Measurements from ENCODE around the gene TAGLN. TPM values are rescaled to one million over a fixed set of nuclear protein-coding genes. Genes with fewer than 3 reads are reported as not detected.
A peak's percentile ranks its signal among the peaks of the same experiment; 100 is the strongest.

TAGLN gene
- total RNA-seq, 1 donor from 2014 or later = 17.9 TPM

DNA sequence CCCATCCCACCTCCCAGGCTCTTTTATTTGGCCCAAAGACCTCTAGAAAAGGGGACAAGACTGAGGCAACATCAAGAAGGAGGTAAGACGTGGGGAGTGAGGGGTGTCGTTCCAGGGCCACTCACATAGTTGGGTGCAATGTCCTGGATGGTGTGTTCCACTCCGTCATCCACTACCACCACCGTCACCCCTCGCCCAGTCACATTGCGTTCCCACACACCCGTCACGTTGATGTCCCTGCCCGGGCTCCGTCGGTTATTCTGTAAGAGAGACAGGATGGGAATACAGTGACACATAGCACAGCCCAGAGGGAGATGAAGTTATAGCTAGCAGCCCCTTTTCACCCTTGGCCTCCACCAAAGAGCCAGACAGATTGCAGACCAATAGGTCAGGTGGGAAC, 28.9 kb downstream of the TAGLN start:
- Mint-ChIP-seq H3K27ac (peak overlapping the region; percentile 30), H3K36me3 (ENCODE audit: low read depth) (peaks cover 79% of the 10 kb centered on the region), H3K4me1 (peaks cover 41% of the 10 kb centered on the region), H3K4me3 (no peak overlapping the region), H3K27me3 (no peaks in the 10 kb centered on the region), H3K9me3 (no peaks in the 10 kb centered on the region)
- ATAC-seq (ENCODE audit: low read depth) (no peak), DNase-seq (no peak)
- ChIA-PET CTCF (interaction anchor here (0.7 to 8.1 kb wide), 5 partner anchors 25 to 348 kb away, joined by 3 to 119 read pairs (median 13); partner anchors contain the start of genes PAFAH1B2 and SIDT2), POLR2A (interaction anchor here (1.4 to 5.9 kb wide), 4 partner anchors 38 to 132 kb away, joined by 3 to 89 read pairs (median 30); partner anchors contain the start of genes PAFAH1B2 and SIDT2)
- intact Hi-C loops (cut with micrococcal nuclease) = no loop called here
- TF ChIP-seq, protein P1, sequence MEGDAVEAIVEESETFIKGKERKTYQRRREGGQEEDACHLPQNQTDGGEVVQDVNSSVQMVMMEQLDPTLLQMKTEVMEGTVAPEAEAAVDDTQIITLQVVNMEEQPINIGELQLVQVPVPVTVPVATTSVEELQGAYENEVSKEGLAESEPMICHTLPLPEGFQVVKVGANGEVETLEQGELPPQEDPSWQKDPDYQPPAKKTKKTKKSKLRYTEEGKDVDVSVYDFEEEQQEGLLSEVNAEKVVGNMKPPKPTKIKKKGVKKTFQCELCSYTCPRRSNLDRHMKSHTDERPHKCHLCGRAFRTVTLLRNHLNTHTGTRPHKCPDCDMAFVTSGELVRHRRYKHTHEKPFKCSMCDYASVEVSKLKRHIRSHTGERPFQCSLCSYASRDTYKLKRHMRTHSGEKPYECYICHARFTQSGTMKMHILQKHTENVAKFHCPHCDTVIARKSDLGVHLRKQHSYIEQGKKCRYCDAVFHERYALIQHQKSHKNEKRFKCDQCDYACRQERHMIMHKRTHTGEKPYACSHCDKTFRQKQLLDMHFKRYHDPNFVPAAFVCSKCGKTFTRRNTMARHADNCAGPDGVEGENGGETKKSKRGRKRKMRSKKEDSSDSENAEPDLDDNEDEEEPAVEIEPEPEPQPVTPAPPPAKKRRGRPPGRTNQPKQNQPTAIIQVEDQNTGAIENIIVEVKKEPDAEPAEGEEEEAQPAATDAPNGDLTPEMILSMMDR (IDR thresholded peaks at IDR 0.05) = no peak

DNA sequence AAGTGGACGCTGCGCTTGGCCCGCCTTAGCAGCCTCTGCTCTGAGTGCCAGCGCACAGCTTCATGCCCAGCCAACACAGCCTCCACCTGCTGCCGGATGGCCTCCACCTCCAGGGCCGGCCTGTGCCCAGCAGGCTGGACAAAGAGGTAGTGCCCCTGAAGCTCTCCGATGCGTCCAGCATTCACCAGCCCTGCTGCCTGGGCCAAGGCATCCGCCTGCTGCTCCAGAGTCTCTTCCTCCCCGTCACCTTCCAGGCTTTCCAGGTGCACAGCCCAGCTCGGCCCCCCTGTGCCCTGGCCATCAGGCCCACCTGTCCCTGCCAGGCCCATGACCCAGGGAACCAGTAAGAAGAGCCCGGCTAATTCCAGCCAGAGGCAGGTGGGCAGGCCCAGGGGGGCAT, 30.2 kb downstream of the TAGLN start:
- H3K27me3 Mint-ChIP-seq = no peaks in the 10 kb centered on the region
- H3K36me3 Mint-ChIP-seq (ENCODE audit: low read depth) = peaks cover 66% of the 10 kb centered on the region
- ChIA-PET POLR2A (interaction anchor here (1.4 to 5.9 kb wide), 5 partner anchors 44 to 300 kb away, joined by 4 to 89 read pairs (median 20); partner anchors contain the start of genes CEP164, PAFAH1B2 and SIDT2), CTCF (interaction anchor here (8.1 kb wide), 1 partner anchor 49 kb away, joined by 119 read pairs; the partner anchor contains the start of gene SIDT2)
- TF ChIP-seq, protein P1 (IDR thresholded peaks at IDR 0.05) = no peak
- H3K4me1 Mint-ChIP-seq = peaks cover 53% of the 10 kb centered on the region
- H3K9me3 Mint-ChIP-seq = no peaks in the 10 kb centered on the region
- DNase-seq (no peak), ATAC-seq (ENCODE audit: low read depth) (no peak)
- H3K4me3 Mint-ChIP-seq = peak overlapping the region; percentile 100
- intact Hi-C loops (cut with micrococcal nuclease) = no loop called here
- H3K27ac Mint-ChIP-seq = peak overlapping the region; percentile 95

DNA sequence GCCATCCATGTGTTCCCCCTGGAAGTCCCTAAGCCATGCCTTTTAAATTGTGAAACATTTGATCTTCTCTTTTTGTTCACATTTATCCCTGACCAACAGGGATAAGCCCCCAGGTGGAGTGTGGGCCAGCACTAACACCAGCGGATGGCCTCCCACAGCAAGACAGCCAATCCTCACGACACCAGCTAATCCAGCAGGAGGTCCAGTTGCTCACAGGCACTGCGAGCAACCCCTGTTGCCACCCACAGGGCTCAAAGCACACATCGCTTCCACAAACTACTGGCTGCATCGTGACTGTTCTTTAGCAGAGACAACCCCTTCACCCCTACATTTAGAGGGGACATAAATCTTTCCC, 30.7 kb downstream of the TAGLN start:
- peaks cover 61% of the 10 kb centered on the region for H3K36me3 Mint-ChIP-seq (ENCODE audit: low read depth)
- DNase-seq (no peak), ATAC-seq (ENCODE audit: low read depth) (no peak)
- peak overlapping the region; percentile 95 for H3K27ac Mint-ChIP-seq
- H3K9me3 Mint-ChIP-seq = no peaks in the 10 kb centered on the region
- POLR2A ChIA-PET = interaction anchor here (0.9 to 5.9 kb wide), 14 partner anchors 37 to 1379 kb away, joined by 3 to 89 read pairs (median 7); partner anchors contain the start of genes CEP164, IL10RA, PAFAH1B2 and SIDT2
- peaks cover 53% of the 10 kb centered on the region for H3K4me1 Mint-ChIP-seq
- intact Hi-C loops (cut with micrococcal nuclease) = loop anchor here (1.0 to 10.0 kb wide), 6 partner anchors 52 to 1205 kb away; partner anchors contain the start of genes KMT2A, SIDT2 and SIK3
- CTCF ChIA-PET = interaction anchor here (1.1 to 8.1 kb wide), 4 partner anchors 8 to 97 kb away, joined by 3 to 119 read pairs (median 4); partner anchors contain the start of genes CEP164 and SIDT2
- TF ChIP-seq, protein P1 (IDR thresholded peaks at IDR 0.05) = no peak
- no peaks in the 10 kb centered on the region for H3K27me3 Mint-ChIP-seq
- peak overlapping the region; percentile 100 for H3K4me3 Mint-ChIP-seq

DNA sequence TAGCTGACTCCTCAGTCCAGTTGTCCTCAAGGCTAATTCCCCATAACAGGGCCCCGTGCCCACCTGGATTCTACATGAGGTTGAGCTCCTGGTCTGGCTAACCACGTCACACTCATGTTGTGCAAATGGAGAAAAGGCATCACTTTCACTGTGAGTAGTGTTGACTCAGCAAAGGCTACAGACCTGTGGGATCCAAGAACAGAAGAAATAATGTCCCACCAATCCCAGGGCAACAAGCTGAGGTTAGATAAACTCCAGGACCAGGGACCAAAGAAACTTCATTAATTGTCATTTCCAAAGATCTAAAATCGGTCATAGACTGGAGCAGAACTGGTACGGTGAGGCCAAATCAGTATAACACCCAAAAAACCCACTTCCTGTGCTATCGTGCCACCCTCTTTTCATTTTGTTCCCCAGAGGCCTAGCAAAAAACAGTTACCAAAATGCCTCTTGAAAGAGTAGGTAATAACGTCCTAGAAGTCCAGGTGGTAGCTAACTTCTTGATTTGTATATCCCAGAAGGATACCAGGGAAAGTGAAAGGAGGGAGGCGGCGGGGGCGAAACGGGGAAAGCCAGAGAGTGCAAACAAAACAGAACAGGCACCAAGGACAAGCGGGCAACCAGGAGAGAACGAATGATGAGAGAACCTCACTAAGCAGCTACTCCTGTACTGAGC, 31.3 kb downstream of the TAGLN start:
- DNase-seq (peak; percentile 41), ATAC-seq (ENCODE audit: low read depth) (peak; percentile 49)
- intact Hi-C loops (cut with micrococcal nuclease) = loop anchor here (1.0 to 10.0 kb wide), 6 partner anchors 52 to 1204 kb away; partner anchors contain the start of genes KMT2A, SIDT2 and SIK3
- no peaks in the 10 kb centered on the region for H3K9me3 Mint-ChIP-seq
- H3K27me3 Mint-ChIP-seq = no peaks in the 10 kb centered on the region
- peaks cover 58% of the 10 kb centered on the region for H3K36me3 Mint-ChIP-seq (ENCODE audit: low read depth)
- peak overlapping the region; percentile 95 for H3K27ac Mint-ChIP-seq
- TF ChIP-seq, protein P1 (IDR thresholded peaks at IDR 0.05) = no peak
- ChIA-PET CTCF (interaction anchor here (0.8 to 8.1 kb wide), 6 partner anchors 8 to 587 kb away, joined by 3 to 119 read pairs (median 4); partner anchors contain the start of genes APOA5, CEP164 and SIDT2), POLR2A (interaction anchor here (0.5 to 5.9 kb wide), 20 partner anchors 37 to 1379 kb away, joined by 3 to 89 read pairs (median 6); partner anchors contain the start of genes CEP164, IL10RA, PAFAH1B2 and SIDT2)
- peak overlapping the region; percentile 100 for H3K4me3 Mint-ChIP-seq
- H3K4me1 Mint-ChIP-seq = peaks cover 53% of the 10 kb centered on the region

All from activated B cell treated with CpG ODN at 0.5 μM for 24 hours (primary cell).